Prostate gland (tissue), 2 donors: ENCODE results near the gene MICALL2.

Experiments used
- CTCF ChIP-seq, 4 experiments: fragments of 200-600 bp in 2 of 4; fragments of 450-650 bp in 2 of 4; sonication (generic) in 2 of 4; IDR thresholded peaks; 1 replicate in 3 of 4; 2 replicates in 1 of 4; pipeline ENCODE4 v1.5.1; 2016 to 2019; ENCODE audit warnings: antibody characterized with exemption in 4 of 4, mild to moderate bottlenecking in 2 of 4, moderate library complexity in 2 of 4
- POLR2A ChIP-seq: fragments of 450-650 bp; IDR thresholded peaks from one replicate; pipeline ENCODE4 v1.6.1; 2016; ENCODE audit warnings: antibody characterized with exemption, mild to moderate bottlenecking

DNA sequence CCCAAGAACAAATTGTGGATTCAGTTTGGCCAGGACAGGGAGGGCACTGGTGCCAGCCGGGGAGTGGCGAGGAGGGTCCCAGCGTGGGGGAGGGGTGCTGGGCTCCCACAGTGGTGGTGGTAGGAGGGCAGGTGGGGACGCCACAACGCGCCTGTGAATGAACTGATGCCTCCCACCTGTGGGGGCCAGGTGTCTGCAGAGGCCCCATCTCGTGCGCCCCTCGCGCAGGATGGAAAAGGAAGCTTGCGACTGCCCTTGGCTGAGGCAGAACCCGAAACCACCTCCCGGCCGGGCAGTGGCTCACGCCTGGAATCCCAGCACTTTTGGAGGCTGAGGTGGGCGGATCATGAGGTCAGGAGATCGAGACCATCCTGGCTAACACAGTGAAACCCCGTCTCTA, 72.0 kb downstream of the MICALL2 start:
- TF ChIP-seq POLR2A, result no peak
- no peak for TF ChIP-seq CTCF (IDR thresholded peaks at IDR 0.05)
